HepG2 (cell line): ENCODE measurements around the gene OR52B2. TPM values are rescaled to one million over a fixed set of nuclear protein-coding genes. Genes with fewer than 3 reads are reported as not detected.
A peak's percentile ranks its signal among the peaks of the same experiment; 100 is the strongest.
"Not testable (repeated sequence)": the region's sequence is repeated elsewhere in the genome, so short reads cannot be mapped to it uniquely, and the experiment has no call there.

Experiments
- ATAC-seq: fragments of 200-7000 bp; cut with Tn5 transposase; 3 replicates; pipeline ENCODE4 v1.9.1; 2020; ENCODE audit warnings: mild to moderate bottlenecking, moderate library complexity
- BruUV-seq: library from RNA; stranded (reverse); fragments of 400-500 nt; replicated peaks from 2 replicates; lab custom pipeline; 2021; lab: Mats Ljungman, UMichigan
- CTCF ChIA-PET: fragments of 300-600 bp; formaldehyde crosslinking; extraction: SDS; loops from one replicate; lab custom pipeline; 2021; ENCODE audit warnings: low total read pairs, inconsistent platforms, low intra/inter-chr PET ratio; lab: Yijun Ruan, JAX
- POLR2A ChIA-PET: fragments of 350-600 bp; sonication (Branson Sonifier 250); formaldehyde crosslinking; loops from one replicate; lab custom pipeline; 2020; ENCODE audit warnings: antibody characterized with exemption, inconsistent platforms; lab: Yijun Ruan, JAX
- DNase-seq: peaks from one replicate; pipeline ENCODE4 v3.0.0-alpha.2; 2015; ENCODE audit warnings: low spot score
- FAIRE-seq: peaks from 3 replicates; lab custom pipeline; 2011; peaks lifted over from hg19 to GRCh38; lab: Jason Lieb, UNC
- H2AFZ ChIP-seq: one replicate; pipeline ENCODE4 v1.6.1; 2011; ENCODE audit warnings: low read length, inconsistent platforms
- H3K27ac ChIP-seq: fragments of 300-600 bp; 3 replicates; pipeline ENCODE4 v1.8.0; 2011; ENCODE audit warnings: mixed run types, mild to moderate bottlenecking, mixed read lengths, low read length, inconsistent platforms; ENCODE audit not compliant: insufficient read depth; ENCODE audit errors: extremely low read length
- H3K27me3 ChIP-seq, 2 experiments: fragments of 200-600 bp in 1 of 2; 2 replicates in 1 of 2; 3 replicates in 1 of 2; pipeline versions ENCODE4 v1.6.0 to v1.8.0; 2011; ENCODE audit warnings: low read length in 2 of 2, mild to moderate bottlenecking in 2 of 2, moderate library complexity in 2 of 2, inconsistent platforms in 1 of 2; ENCODE audit not compliant: insufficient read depth in 2 of 2, control insufficient read depth in 1 of 2
- H3K36me3 ChIP-seq, 2 experiments: fragments of 200-600 bp in 1 of 2; replicated peaks in 1 of 2; 2 replicates in 1 of 2; 3 replicates in 1 of 2; pipeline versions ENCODE4 v1.5.1 to v1.8.0; 2011; ENCODE audit warnings: low read length in 2 of 2, inconsistent platforms in 1 of 2; ENCODE audit not compliant: insufficient read depth in 2 of 2, control insufficient read depth in 1 of 2
- H3K4me1 ChIP-seq: 2 replicates; pipeline ENCODE4 v1.5.1; 2012; ENCODE audit warnings: low read length, inconsistent platforms; ENCODE audit not compliant: insufficient read depth
- H3K4me2 ChIP-seq: 2 replicates; pipeline ENCODE4 v1.6.0; 2011; ENCODE audit warnings: low read depth, low read length, inconsistent platforms
- H3K4me3 ChIP-seq, 3 experiments: fragments of 200-600 bp in 1 of 3; sonication (generic), shearing (Covaris generic) in 1 of 3; replicated peaks in 1 of 3; 2 replicates each; pipeline ENCODE4 v1.5.1; 2011 to 2016; ENCODE audit warnings: low read length in 3 of 3, inconsistent platforms in 2 of 3, low read depth in 2 of 3, mild to moderate bottlenecking in 2 of 3, control low read depth in 1 of 3, mixed read lengths in 1 of 3; ENCODE audit not compliant: insufficient read depth in 1 of 3
- H3K79me2 ChIP-seq: one replicate; pipeline ENCODE4 v1.6.1; 2011; ENCODE audit warnings: low read length, inconsistent platforms; ENCODE audit not compliant: insufficient read depth
- H3K9ac ChIP-seq: 2 replicates; pipeline ENCODE4 v1.6.0; 2011; ENCODE audit warnings: mild to moderate bottlenecking, low read depth, low read length, inconsistent platforms; ENCODE audit not compliant: insufficient read depth
- H3K9me3 ChIP-seq: 2 replicates; pipeline ENCODE4 v1.5.1; 2012; ENCODE audit warnings: mild to moderate bottlenecking, low read length
- H4K20me1 ChIP-seq: 2 replicates; pipeline ENCODE4 v1.6.0; 2011; ENCODE audit warnings: inconsistent platforms, mild to moderate bottlenecking, low read length, moderate library complexity; ENCODE audit not compliant: insufficient read depth
- ETV6 ChIP-seq: sonication (generic); formaldehyde crosslinking; conservative IDR thresholded peaks from 2 replicates; pipeline ENCODE4 v1.4.0; 2020; ENCODE audit warnings: missing genetic modification reagents
- HNF1A ChIP-seq, 2 experiments: sonication (generic) in 1 of 2; formaldehyde crosslinking in 1 of 2; IDR thresholded peaks; 2 replicates each; pipeline versions ENCODE4 v1.4.0 to v1.6.1; 2016 to 2020; ENCODE audit warnings: borderline replicate concordance in 1 of 2, low read depth in 1 of 2, mild to moderate bottlenecking in 1 of 2, missing genetic modification reagents in 1 of 2
- KLF6 ChIP-seq: IDR thresholded peaks from 2 replicates; pipeline ENCODE4 v1.8.0; 2016; ENCODE audit warnings: missing biosample characterization, missing genetic modification reagents
- MTF1 ChIP-seq: sonication (generic); formaldehyde crosslinking; IDR thresholded peaks from 2 replicates; pipeline ENCODE4 v1.5.0; 2020; ENCODE audit warnings: missing genetic modification reagents
- RFXAP ChIP-seq: sonication (generic); formaldehyde crosslinking; IDR thresholded peaks from 2 replicates; pipeline ENCODE4 v1.4.0; 2020; ENCODE audit warnings: missing genetic modification reagents, borderline replicate concordance
- SMAD3 ChIP-seq: sonication (generic); formaldehyde crosslinking; IDR thresholded peaks from 2 replicates; pipeline ENCODE4 v1.4.0; 2020; ENCODE audit warnings: missing genetic modification reagents
- TCF7L2 ChIP-seq: IDR thresholded peaks from 2 replicates; pipeline ENCODE4 v1.6.1; 2011; ENCODE audit warnings: mild to moderate bottlenecking, low read depth, low read length, moderate library complexity
- THAP11 ChIP-seq: IDR thresholded peaks from 2 replicates; pipeline ENCODE4 v1.6.1; 2016; ENCODE audit warnings: missing biosample characterization, missing genetic modification reagents
- ZBTB26 ChIP-seq: IDR thresholded peaks from 2 replicates; pipeline ENCODE4 v1.6.1; 2016; ENCODE audit warnings: missing compliant biosample characterization, missing genetic modification reagents, borderline replicate concordance
- ZBTB7A ChIP-seq: sonication (generic); formaldehyde crosslinking; IDR thresholded peaks from 2 replicates; pipeline ENCODE4 v1.8.0; 2022; ENCODE audit warnings: mild to moderate bottlenecking, missing genetic modification reagents
- ZNF362 ChIP-seq: sonication (generic); formaldehyde crosslinking; IDR thresholded peaks from 2 replicates; pipeline ENCODE4 v1.4.0; 2020; ENCODE audit warnings: missing genetic modification reagents, mild to moderate bottlenecking, borderline replicate concordance
- ZNF761 ChIP-seq: sonication (generic); formaldehyde crosslinking; conservative IDR thresholded peaks from 2 replicates; pipeline ENCODE4 v1.4.0; 2020; ENCODE audit warnings: mild to moderate bottlenecking, missing genetic modification reagents
- ZNF773 ChIP-seq: sonication (generic); formaldehyde crosslinking; IDR thresholded peaks from 2 replicates; pipeline ENCODE4 v1.4.0; 2020; ENCODE audit warnings: missing genetic modification reagents, borderline replicate concordance
- WGBS: methylation state at CpG from one replicate; pipeline ENCODE4 v1.1.6; 2017; ENCODE audit warnings: low lambda C conversion rate; 5-methylcytosine and 5-hydroxymethylcytosine counted together
- in situ Hi-C: cut with HindIII; loops from 2 replicates; pipeline ENCODE4 v1.10.0; 2017; ENCODE audit warnings: low pct_unique_long_range_greater_than_20kb; ENCODE audit not compliant: extremely low pct_ligation_motif_present
- intact Hi-C: fragments of 100-400 bp; cut with micrococcal nuclease; formaldehyde crosslinking; loops from one replicate; pipeline ENCODE4 v1.10.0; 2022; ENCODE audit not compliant: unreplicated experiment
- polyA plus RNA-seq, 8 experiments: library from polyadenylated mRNA; depleted of rRNA in 3 of 8; stranded (reverse) in 7 of 8; unstranded in 1 of 8; fragments of >200 nt; fragmentation: Illumina TruSeq in 4 of 8; extraction: Trizol in 4 of 8; gene quantifications; 2 replicates each; pipeline versions ENCODE4 v1.2.1 to v1.2.3, GENCODE V29; 2011 to 2016; ENCODE audit warnings: low read depth in 4 of 8, missing spikeins in 1 of 8, mixed read lengths in 1 of 8; ENCODE audit not compliant: insufficient read depth in 1 of 8
- total RNA-seq, 5 experiments: library from RNA; depleted of rRNA; stranded (reverse); fragments of >200 nt; fragmentation: Illumina TruSeq; extraction: Trizol; gene quantifications; 2 replicates each; pipeline ENCODE4 v1.2.3, GENCODE V29; 2016; ENCODE audit warnings: low read depth in 1 of 5

OR52B2 gene
- total and polyA plus RNA-seq, 2 of the 13 experiments (the other 11 are each of a cell fraction or from before 2014, with no cell fraction given), result not detected

GRCh38 chr11:6143737-6144136 is 26.4 kb downstream of the OR52B2 start:
- ATAC-seq, BruUV-seq: not testable (repeated sequence)

GRCh38 chr11:6142936-6143335 is 27.2 kb downstream of the OR52B2 start:
- POLR2A ChIA-PET, result no interaction called here
- ATAC-seq (no peak), FAIRE-seq (no peak), DNase-seq (no peak)
- Histone ChIP-seq H3K4me1 (no peaks in the 10 kb centered on the region), H3K27me3 (no peaks in the 10 kb centered on the region; a peak in 1 of 5 replicates), H2AFZ (no peak overlapping the region), H3K79me2 (no peaks in the 10 kb centered on the region), H3K4me3 (no peak overlapping the region), H3K9me3 (no peaks in the 10 kb centered on the region), H3K4me2 (no peak overlapping the region), H3K36me3 (no peaks in the 10 kb centered on the region), H3K9ac (no peak overlapping the region), H4K20me1 (no peaks in the 10 kb centered on the region), H3K27ac (no peak overlapping the region)
- CTCF ChIA-PET, result no interaction called here
- no TSS peak for BruUV-seq
- in situ Hi-C loops (no loop called here), intact Hi-C loops (no loop called here)
- TF ChIP-seq SMAD3 (CRISPR knock-in tag) (no peak), TCF7L2 (no peak), HNF1A (IDR thresholded peaks at IDR 0.05; ENCODE audit: low read depth) (no peak), HNF1A (CRISPR knock-in tag; IDR thresholded peaks at IDR 0.05; ENCODE audit: borderline replicate concordance) (no peak), ZNF761 (CRISPR knock-in tag) (no peak), ZNF362 (CRISPR knock-in tag) (no peak), ETV6 (CRISPR knock-in tag) (no peak), ZBTB26 (CRISPR knock-in tag) (no peak), RFXAP (no peak), ZNF773 (no peak), THAP11 (CRISPR knock-in tag) (no peak), MTF1 (no peak), KLF6 (CRISPR knock-in tag) (no peak), ZBTB7A (CRISPR knock-in tag) (no peak)

More at GRCh38 chr11:6143737-6144136, 26.4 kb downstream of the OR52B2 start:
- H3K79me2 ChIP-seq, H3K27me3 ChIP-seq, H4K20me1 ChIP-seq, FAIRE-seq, H3K9ac ChIP-seq, H3K36me3 ChIP-seq, in situ Hi-C loops, H3K4me1 ChIP-seq, POLR2A ChIA-PET, CTCF ChIA-PET, H3K9me3 ChIP-seq, H3K27ac ChIP-seq, intact Hi-C loops, DNase-seq, H2AFZ ChIP-seq: not testable (repeated sequence)
- Histone ChIP-seq H3K4me2 (peak overlapping the region; percentile 58), H3K4me3 (peak overlapping the region in 2 of 3 experiments; percentile 49 to 50; a peak in 3 of 6 replicates)
- 8% methylated on average over 4 of the region's 21 CpGs for WGBS
